MM.1S (cell line): ENCODE measurements around the gene CYP26C1.
A peak's percentile ranks its signal among the peaks of the same experiment; 100 is the strongest.

Experiments used
- DNase-seq: peaks from one replicate; pipeline ENCODE4 v3.0.0-alpha.2; 2015
- H2AFZ ChIP-seq: fragments of 300-600 bp; sonication (generic); 2 replicates; pipeline ENCODE4 v1.6.0; 2016; ENCODE audit warnings: antibody characterized with exemption, low read length
- H3F3A ChIP-seq: fragments of 300-600 bp; sonication (generic); 2 replicates; pipeline ENCODE4 v1.6.1; 2016; ENCODE audit warnings: mild to moderate bottlenecking, antibody characterized with exemption, low read length, moderate library complexity, mixed read lengths; ENCODE audit not compliant: insufficient read depth
- H3K27ac ChIP-seq: fragments of 300-600 bp; sonication (generic); 2 replicates; pipeline ENCODE4 v1.5.1; 2016; ENCODE audit warnings: mild to moderate bottlenecking, low read length
- H3K27me3 ChIP-seq: fragments of 300-600 bp; sonication (generic); replicated peaks from 2 replicates; pipeline ENCODE4 v1.6.0; 2016; ENCODE audit warnings: low read length; ENCODE audit not compliant: insufficient read depth
- H3K36me3 ChIP-seq: fragments of 300-600 bp; sonication (generic); replicated peaks from 2 replicates; pipeline ENCODE4 v1.6.1; 2016; ENCODE audit warnings: mild to moderate bottlenecking, low read length, mixed read lengths; ENCODE audit not compliant: insufficient read depth
- H3K4me1 ChIP-seq: fragments of 300-600 bp; sonication (generic); 2 replicates; pipeline ENCODE4 v1.6.1; 2016; ENCODE audit warnings: low read length, mixed read lengths
- H3K4me2 ChIP-seq: fragments of 300-600 bp; sonication (generic); 2 replicates; pipeline ENCODE4 v1.6.0; 2016; ENCODE audit warnings: low read depth, low read length
- H3K4me3 ChIP-seq: fragments of 300-600 bp; sonication (generic); 2 replicates; pipeline ENCODE4 v1.5.1; 2016; ENCODE audit warnings: low read length, mixed read lengths
- H3K79me2 ChIP-seq: fragments of 300-600 bp; sonication (generic); 2 replicates; pipeline ENCODE4 v1.6.1; 2016; ENCODE audit warnings: mixed run types, low read length, mixed read lengths
- H3K9ac ChIP-seq: fragments of 300-600 bp; sonication (generic); 2 replicates; pipeline ENCODE4 v1.6.1; 2016; ENCODE audit warnings: low read length, mixed read lengths
- H3K9me2 ChIP-seq: fragments of 300-600 bp; sonication (generic); replicated peaks from 2 replicates; pipeline ENCODE4 v1.6.1; 2016; ENCODE audit warnings: mild to moderate bottlenecking, low read length, mixed read lengths; ENCODE audit not compliant: insufficient read depth
- H3K9me3 ChIP-seq: fragments of 300-600 bp; sonication (generic); replicated peaks from 2 replicates; pipeline ENCODE4 v1.6.1; 2016; ENCODE audit warnings: mild to moderate bottlenecking, low read length, mixed read lengths; ENCODE audit not compliant: insufficient read depth
- H4K20me1 ChIP-seq: fragments of 300-600 bp; sonication (generic); 2 replicates; pipeline ENCODE4 v1.6.1; 2016; ENCODE audit warnings: mild to moderate bottlenecking, low read length, moderate library complexity, mixed read lengths; ENCODE audit not compliant: insufficient read depth
- EZH2 ChIP-seq: fragments of 300-600 bp; sonication (generic); optimal IDR thresholded peaks from 2 replicates; pipeline ENCODE3; 2017; ENCODE audit warnings: low read depth, mild to moderate bottlenecking, antibody characterized with exemption, low read length, mixed read lengths
- EZH2phosphoT487 ChIP-seq: fragments of 300-600 bp; sonication (generic); IDR thresholded peaks from 2 replicates; pipeline ENCODE4 v1.6.1; 2018; ENCODE audit warnings: antibody characterized with exemption, low read length
- TF ChIP-seq, protein P1 (sequence below): fragments of 300-600 bp; sonication (generic); IDR thresholded peaks from 2 replicates; pipeline ENCODE4 v1.5.1; 2016; ENCODE audit warnings: antibody characterized with exemption, low read length, mixed read lengths

CYP26C1 gene

DNA sequence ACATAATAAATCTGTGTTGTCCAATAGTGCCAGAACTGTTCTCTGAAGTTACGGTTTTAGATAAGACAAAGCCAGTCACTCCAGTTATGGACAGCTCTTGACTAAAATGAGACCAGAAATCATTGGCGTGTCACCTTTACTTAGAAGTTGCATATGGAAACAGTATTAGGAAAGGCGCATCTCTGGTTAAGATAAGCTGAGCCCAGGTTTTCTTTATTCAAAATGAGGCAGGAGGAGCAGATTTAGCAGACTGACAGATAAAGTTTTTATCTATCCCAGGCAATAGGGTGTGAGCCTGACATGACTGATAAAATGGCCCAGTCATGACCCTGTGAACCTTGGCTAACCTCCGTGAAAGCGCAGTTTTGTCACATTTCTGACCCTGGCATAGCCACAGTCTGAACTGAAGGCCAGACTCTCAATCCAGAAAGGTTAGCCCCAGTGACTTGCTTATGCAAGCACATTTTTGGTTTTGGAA, 17.3 kb downstream of the CYP26C1 start:
- Histone ChIP-seq H3K27ac (no peak overlapping the region), H4K20me1 (no peaks in the 10 kb centered on the region), H2AFZ (no peak overlapping the region), H3F3A (peaks cover 36% of the 10 kb centered on the region), H3K4me2 (0 out of 2 replicates have a peak overlapping the region, but pooled peaks have one; percentile 10), H3K9ac (no peak overlapping the region), H3K4me1 (peaks cover 32% of the 10 kb centered on the region), H3K4me3 (no peak overlapping the region), H3K79me2 (peaks cover 26% of the 10 kb centered on the region), H3K36me3 (no peaks in the 10 kb centered on the region), H3K9me3 (no peaks in the 10 kb centered on the region), H3K27me3 (peaks cover 12% of the 10 kb centered on the region; the same call in 1 of the 2 replicates), H3K9me2 (no peaks in the 10 kb centered on the region)
- no peak for TF ChIP-seq EZH2phosphoT487
- TF ChIP-seq, protein P1, sequence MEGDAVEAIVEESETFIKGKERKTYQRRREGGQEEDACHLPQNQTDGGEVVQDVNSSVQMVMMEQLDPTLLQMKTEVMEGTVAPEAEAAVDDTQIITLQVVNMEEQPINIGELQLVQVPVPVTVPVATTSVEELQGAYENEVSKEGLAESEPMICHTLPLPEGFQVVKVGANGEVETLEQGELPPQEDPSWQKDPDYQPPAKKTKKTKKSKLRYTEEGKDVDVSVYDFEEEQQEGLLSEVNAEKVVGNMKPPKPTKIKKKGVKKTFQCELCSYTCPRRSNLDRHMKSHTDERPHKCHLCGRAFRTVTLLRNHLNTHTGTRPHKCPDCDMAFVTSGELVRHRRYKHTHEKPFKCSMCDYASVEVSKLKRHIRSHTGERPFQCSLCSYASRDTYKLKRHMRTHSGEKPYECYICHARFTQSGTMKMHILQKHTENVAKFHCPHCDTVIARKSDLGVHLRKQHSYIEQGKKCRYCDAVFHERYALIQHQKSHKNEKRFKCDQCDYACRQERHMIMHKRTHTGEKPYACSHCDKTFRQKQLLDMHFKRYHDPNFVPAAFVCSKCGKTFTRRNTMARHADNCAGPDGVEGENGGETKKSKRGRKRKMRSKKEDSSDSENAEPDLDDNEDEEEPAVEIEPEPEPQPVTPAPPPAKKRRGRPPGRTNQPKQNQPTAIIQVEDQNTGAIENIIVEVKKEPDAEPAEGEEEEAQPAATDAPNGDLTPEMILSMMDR = no peak
- DNase-seq = peak; percentile 63

DNA sequence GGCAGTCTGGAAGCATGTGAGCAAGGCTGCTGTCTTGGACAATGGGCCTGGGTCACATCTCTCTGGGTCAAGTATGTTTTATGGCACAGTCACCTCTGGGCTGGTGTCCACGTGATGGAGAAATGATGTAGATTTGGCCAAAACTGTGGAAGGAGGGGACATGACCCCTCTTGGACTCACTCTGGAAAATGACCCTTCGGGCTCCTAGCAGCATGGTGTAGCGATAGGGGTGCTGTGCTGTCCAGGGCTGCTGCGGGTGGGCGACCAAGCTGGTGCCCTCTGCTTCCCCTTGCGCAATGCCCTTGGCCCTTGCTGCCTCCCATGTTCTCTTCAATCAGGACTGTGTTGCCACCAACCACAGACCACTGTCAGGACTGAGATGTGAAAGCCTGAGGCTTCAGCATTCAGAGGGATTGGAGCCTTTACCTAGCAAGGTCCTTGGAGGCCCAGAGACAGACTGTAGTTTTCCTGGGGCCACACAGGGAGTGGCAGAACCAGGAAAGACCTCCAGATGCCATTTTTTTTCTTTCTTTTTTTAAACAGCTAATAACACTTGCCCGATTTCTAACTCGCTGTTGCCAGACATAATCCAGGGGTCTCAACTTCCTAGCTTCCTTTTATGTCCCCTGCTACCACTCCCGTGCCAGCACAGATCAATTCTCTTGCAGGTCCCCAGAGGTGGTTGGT, 19.2 kb downstream of the CYP26C1 start:
- no peak for TF ChIP-seq EZH2
- TF ChIP-seq, protein P1 = no peak
- no peak for TF ChIP-seq EZH2phosphoT487
- H3K9me3 ChIP-seq = no peaks in the 10 kb centered on the region

DNA sequence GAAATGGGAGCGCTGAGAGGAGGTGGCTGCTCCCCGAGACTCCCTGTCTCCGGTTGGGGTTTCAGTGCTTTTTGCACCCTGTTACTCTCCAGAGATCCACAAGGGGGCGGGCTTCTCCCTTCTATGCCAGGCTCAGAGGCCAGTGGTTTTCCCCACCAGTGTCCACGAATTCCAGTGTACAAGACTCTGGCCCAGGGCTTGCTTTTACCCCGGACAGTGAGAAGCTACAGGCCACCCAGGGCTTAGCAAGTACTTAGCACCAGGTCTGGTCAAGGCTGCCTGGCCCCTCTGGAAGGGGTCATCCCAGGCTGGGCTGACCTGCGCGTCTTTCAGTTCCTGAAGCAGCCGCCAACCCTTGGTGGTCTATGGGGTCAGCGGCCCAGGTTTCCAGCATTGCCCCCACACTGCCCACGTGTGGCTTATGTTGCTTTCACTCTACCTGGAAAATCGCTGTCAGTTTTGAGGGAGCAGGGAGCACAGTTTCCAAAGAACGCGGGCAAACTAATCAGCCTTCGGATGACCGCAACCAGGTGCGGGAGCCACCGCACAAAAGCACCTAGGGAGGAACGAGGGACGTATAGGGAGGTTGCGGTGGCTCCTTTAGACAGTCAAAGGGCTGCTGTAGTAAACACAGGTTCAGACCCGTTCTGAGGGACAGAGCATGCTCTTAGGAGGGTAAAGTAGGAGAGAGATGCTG, 19.9 kb downstream of the CYP26C1 start:
- peaks cover 20% of the 10 kb centered on the region; the same call in 1 of the 2 replicates for H3K27me3 ChIP-seq
- H3K9me2 ChIP-seq = no peaks in the 10 kb centered on the region
- H3K9me3 ChIP-seq = no peaks in the 10 kb centered on the region
- no peak overlapping the region for H3K9ac ChIP-seq
- peaks cover 24% of the 10 kb centered on the region for H3F3A ChIP-seq
- no peaks in the 10 kb centered on the region for H4K20me1 ChIP-seq
- H3K79me2 ChIP-seq = peaks cover 13% of the 10 kb centered on the region
- DNase-seq = peak; percentile 42
- H3K36me3 ChIP-seq = no peaks in the 10 kb centered on the region
- TF ChIP-seq EZH2phosphoT487 = no peak
- TF ChIP-seq, protein P1 = peak; percentile 83
- peak overlapping the region; percentile 54 for H3K4me2 ChIP-seq
- no peak overlapping the region for H3K4me3 ChIP-seq
- H3K4me1 ChIP-seq = peaks cover 28% of the 10 kb centered on the region
- H2AFZ ChIP-seq = no peak overlapping the region
- no peak overlapping the region for H3K27ac ChIP-seq

More for the DNA sequence above, 19.2 kb downstream of the CYP26C1 start:
- peaks cover 28% of the 10 kb centered on the region for H3K4me1 ChIP-seq
- no peaks in the 10 kb centered on the region for H4K20me1 ChIP-seq
- no peak for DNase-seq
- H3K27me3 ChIP-seq = peaks cover 17% of the 10 kb centered on the region; the same call in 1 of the 2 replicates
- no peak overlapping the region for H3K27ac ChIP-seq
- no peaks in the 10 kb centered on the region for H3K36me3 ChIP-seq
- peaks cover 18% of the 10 kb centered on the region for H3K79me2 ChIP-seq
- no peak overlapping the region for H2AFZ ChIP-seq
- H3K4me2 ChIP-seq = peak overlapping the region; percentile 54
- peaks cover 28% of the 10 kb centered on the region for H3F3A ChIP-seq
- H3K9me2 ChIP-seq = no peaks in the 10 kb centered on the region
- H3K9ac ChIP-seq = no peak overlapping the region
- no peak overlapping the region for H3K4me3 ChIP-seq
